Heart left ventricle (tissue), 16 donors: ENCODE data around the gene CUL4A. TPM values are rescaled to one million over a fixed set of nuclear protein-coding genes. Genes with fewer than 3 reads are reported as not detected.

Source experiments
- ATAC-seq, 4 donors: fragments of 200-7000 bp; cut with Tn5 transposase; one replicate each; pipeline ENCODE4 v1.9.1; 2020 to 2022; ENCODE audit warnings: moderate library complexity in 4 of 4, mild to moderate bottlenecking in 3 of 4, moderate number of reproducible peaks in 1 of 4
- DNase-seq, 5 donors: peaks; one replicate each; pipeline ENCODE4 v3.0.0-alpha.2; 2020
- H3K27ac ChIP-seq, 12 donors: fragments of 200-600 bp; sonication (generic) in 4 of 12; one replicate each; pipeline versions ENCODE4 v1.5.0 to v1.8.0; 2016 to 2022; ENCODE audit warnings: mild to moderate bottlenecking in 2 of 12
- H3K27me3 ChIP-seq, 9 donors: fragments of 200-600 bp; sonication (generic) in 2 of 9; one replicate each; pipeline versions ENCODE4 v1.5.1 to v1.8.0; 2016 to 2022; ENCODE audit warnings: mild to moderate bottlenecking in 3 of 9
- H3K36me3 ChIP-seq, 9 donors: fragments of 200-600 bp; sonication (generic) in 2 of 9; one replicate each; pipeline versions ENCODE4 v1.5.0 to v1.8.0; 2018 to 2022; ENCODE audit warnings: mild to moderate bottlenecking in 2 of 9
- H3K4me1 ChIP-seq, 12 donors: fragments of 200-600 bp; sonication (generic) in 4 of 12; one replicate each; pipeline versions ENCODE4 v1.5.0 to v1.8.0; 2016 to 2022; ENCODE audit warnings: mild to moderate bottlenecking in 3 of 12
- H3K4me3 ChIP-seq, 12 donors: fragments of 200-600 bp; sonication (generic) in 4 of 12; one replicate each; pipeline versions ENCODE4 v1.5.0 to v1.8.0; 2017 to 2022; ENCODE audit warnings: mild to moderate bottlenecking in 9 of 12, moderate library complexity in 4 of 12
- H3K9me3 ChIP-seq, 12 donors: fragments of 200-600 bp; sonication (generic) in 4 of 12; one replicate each; pipeline versions ENCODE4 v1.5.0 to v1.8.0; 2016 to 2022; ENCODE audit warnings: mild to moderate bottlenecking in 1 of 12
- CTCF ChIP-seq, 12 donors: fragments of 200-600 bp; sonication (generic) in 4 of 12; IDR thresholded peaks; one replicate each; pipeline versions ENCODE4 v1.5.0 to v1.8.0; 2018 to 2022; ENCODE audit warnings: antibody characterized with exemption in 12 of 12, mild to moderate bottlenecking in 5 of 12
- POLR2A ChIP-seq, 2 donors: fragments of 450-650 bp; IDR thresholded peaks; one replicate each; pipeline ENCODE4 v1.6.1; 2017; ENCODE audit warnings: antibody characterized with exemption in 2 of 2, mild to moderate bottlenecking in 2 of 2, moderate library complexity in 2 of 2
- WGBS, 4 donors: extraction: QIAGEN DNeasy Blood & Tissue Kit in 2 of 4; methylation state at CpG; one replicate each; pipeline versions ENCODE4 v1.1.5 to v1.1.7; 2013 to 2018; 5-methylcytosine and 5-hydroxymethylcytosine counted together
- intact Hi-C, 10 donors: fragments of 100-400 bp; cut with DNase I; formaldehyde crosslinking; loops; one replicate each; pipeline versions ENCODE4 v1.11.1 to v1.14.2; 2022
- microRNA-seq, 4 donors: library from miRNA; unstranded; fragments of <30 nt; microRNA quantifications; one replicate each; pipeline versions ENCODE4 to v1.2.0, GENCODE V29; 2017 to 2020
- polyA plus RNA-seq, 2 donors: library from polyadenylated mRNA; stranded (reverse); fragments of 200-250 nt; gene quantifications; one replicate each; pipeline ENCODE4 v1.2.3, GENCODE V29; 2013
- total RNA-seq, 9 donors: library from RNA; depleted of rRNA in 2 of 9; stranded (reverse); fragments of >200 nt in 2 of 9; fragmentation: NEBNext Ultra II Directional in 3 of 9; extraction: Animal tissue kit (Norgen Biotek cat#: 25700) in 3 of 9; gene quantifications; one replicate each; pipeline versions ENCODE4 v1.1.0 to v1.2.4, GENCODE V29; 2016 to 2023
- donor health status: ischemic (EF 13 %, LVEDD 7.1; RV severe dilation, severe dysfunction).
- donor health status: healthy with polysubstance abuse.
- donor health status: DM: no; HTN: yes; CAD: no.
- donor health status: DM: no; HTN: no; CAD: no.
- donor health status: ischemic (EF 25% LVEDD 6.9; RV normal size, moderate dysfunction).
- donor health status: ischemic (EF 25% LVEDD 5.7; RV mildly dilated, moderate dysfunction).
- donor health status: healthy.
- donor health status: DM: yes; HTN: yes; CAD: no.
- donor health status: ischemic (EF 35%, LVEDD 5.7; RV mildly dilated, moderate dysfunction).
- donor health status: nonischemic (EF 11% LVEDD 7.7; RV severe dilation, severe dysfunction).
- donor health status: DM: yes; HTN: yes; CAD: no.
- donor health status: PGD.
- donor health status: ischemic (EF 29% LVEDD 5.4; RV normal size, mild dysfunction).
- donor health status: nonischemic (EF 23%, LVEDD 6.1; RV moderate dilation, normal function).

Gene CUL4A
- total and polyA plus RNA-seq, 11 donors = 29.7 to 121 (median 109) TPM

DNA sequence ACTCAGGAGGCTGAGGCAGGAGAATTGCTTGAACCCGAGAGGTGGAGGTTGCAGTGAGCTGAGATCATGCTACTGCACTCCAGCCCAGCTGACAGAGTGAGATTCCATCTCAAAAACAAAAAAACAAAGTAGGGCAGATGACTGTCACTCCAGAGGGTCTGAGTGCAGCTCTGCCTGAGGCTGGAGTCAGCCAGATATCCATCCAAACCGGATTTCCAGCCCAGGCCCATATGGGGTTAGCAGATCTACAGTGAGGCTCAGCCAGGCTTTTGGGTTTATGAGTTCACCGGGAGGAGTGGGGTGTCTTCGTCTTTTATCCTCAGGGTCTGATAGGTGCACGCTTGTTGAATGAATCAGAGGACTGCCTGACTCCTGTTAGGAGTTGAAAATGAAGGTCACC lies 106.6 kb downstream of the CUL4A start:
- intact Hi-C loops = no loop called here
- no peaks in the 10 kb centered on the region for H3K27me3 ChIP-seq
- no peak overlapping the region for H3K4me3 ChIP-seq
- 87 to 94% (median 91%) methylated on average over 5 of the region's 5 CpGs for WGBS, 4 donors
- H3K9me3 ChIP-seq = no peaks in the 10 kb centered on the region
- H3K36me3 ChIP-seq = peaks cover 0 to 76% (median 65%) of the 10 kb centered on the region in 9 donors
- ATAC-seq (no peak), DNase-seq (no peak)
- TF ChIP-seq POLR2A (IDR thresholded peaks at IDR 0.05) = no peak
- no peak for TF ChIP-seq CTCF (IDR thresholded peaks at IDR 0.05)
- H3K27ac ChIP-seq = no peak overlapping the region
- H3K4me1 ChIP-seq = no peaks in the 10 kb centered on the region

Small RNA genes lying within 50 kb of the gene (microRNA-seq; reads per million reads assigned to microRNA genes)
- 0 reads per million in 4 donors for gene MIR8075

Other genes with a start within 250 kb of the CUL4A start
- 10 to 100 TPM; 26.0 to 61.0 (median 43.6) TPM for gene MCF2L, start 240.4 kb upstream of the CUL4A start, total RNA-seq
- gene MCF2L, start 240.4 kb upstream of the CUL4A start, polyA plus RNA-seq = 10 to 100 TPM; 37.7 to 40.0 TPM
- under 1 TPM in 3 of 9 donors, not detected in 6; 0.10 to 0.41 (median 0.16) TPM for gene F7, start 103.8 kb upstream of the CUL4A start, total RNA-seq
- under 1 TPM in 1 of 2 donors, not detected in 1; 0.01 TPM for gene F7, start 103.8 kb upstream of the CUL4A start, polyA plus RNA-seq
- gene F10, start 86.8 kb upstream of the CUL4A start, total RNA-seq = 10 to 100 TPM in 4 of 9 donors, 1 to 10 TPM in 5; 2.4 to 13.6 (median 9.8) TPM
- gene F10, start 86.8 kb upstream of the CUL4A start, polyA plus RNA-seq = 1 to 10 TPM; 2.4 to 9.2 TPM
- not detected for gene PROZ, start 51.0 kb upstream of the CUL4A start, total RNA-seq
- gene PROZ, start 51.0 kb upstream of the CUL4A start, polyA plus RNA-seq = not detected
- 10 to 100 TPM; 40.1 to 60.2 (median 45.2) TPM for gene PCID2, start 944 bp upstream of the CUL4A start, total RNA-seq
- gene PCID2, start 944 bp upstream of the CUL4A start, polyA plus RNA-seq = 10 to 100 TPM; 30.0 to 57.7 TPM
- gene LAMP1, start 87.6 kb downstream of the CUL4A start, total RNA-seq = 100 to 1,000 TPM in 5 of 9 donors, 10 to 100 TPM in 4; 77.5 to 214 (median 101) TPM
- gene LAMP1, start 87.6 kb downstream of the CUL4A start, polyA plus RNA-seq = 10 to 100 TPM; 41.4 to 96.1 TPM
- under 1 TPM in 7 of 9 donors, not detected in 2; 0.36 to 1.00 (median 0.61) TPM for gene GRTP1, start 154.5 kb downstream of the CUL4A start, total RNA-seq
- 1 to 10 TPM; 1.3 to 3.5 TPM for gene GRTP1, start 154.5 kb downstream of the CUL4A start, polyA plus RNA-seq
- 100 to 1,000 TPM; 329 to 774 (median 572) TPM for gene ADPRHL1, start 243.9 kb downstream of the CUL4A start, total RNA-seq
- gene ADPRHL1, start 243.9 kb downstream of the CUL4A start, polyA plus RNA-seq = 100 to 1,000 TPM; 160 to 252 TPM